Body of pancreas (tissue), 4 donors: ENCODE measurements around the gene ARHGEF40.

Source experiments
- CTCF ChIP-seq, 7 experiments: fragments of 450-650 bp in 4 of 7; fragments of 200-600 bp in 3 of 7; sonication (generic) in 3 of 7; IDR thresholded peaks; one replicate each; pipeline ENCODE4 v1.5.1; 2016 to 2019; ENCODE audit warnings: antibody characterized with exemption in 7 of 7
- POLR2A ChIP-seq, 3 donors: fragments of 450-650 bp; IDR thresholded peaks; one replicate each; pipeline ENCODE4 v1.6.1; 2016; ENCODE audit warnings: antibody characterized with exemption in 3 of 3, mild to moderate bottlenecking in 2 of 3

GRCh38 chr14:21121122-21121521 is 51.0 kb downstream of the ARHGEF40 start:
- TF ChIP-seq CTCF (IDR thresholded peaks at IDR 0.05) (no peak), POLR2A (IDR thresholded peaks at IDR 0.05) (no peak)
